Left cardiac atrium (tissue), 2 donors: ENCODE results near the gene UBQLNL. TPM values are rescaled to one million over a fixed set of nuclear protein-coding genes. Genes with fewer than 3 reads are reported as not detected.

Experiments used
- total RNA-seq, 2 donors: library from RNA; stranded (reverse); fragmentation: NEBNext Ultra II Directional; extraction: Animal tissue kit (Norgen Biotek cat#: 25700); gene quantifications; one replicate each; pipeline ENCODE4 v1.2.1, GENCODE V29; 2021
- donor health status: DM: no; HTN: yes; CAD: no; lungs with severe emphysema.
- donor health status: DM: yes; HTN: yes; CAD: no.

The UBQLNL gene
- total RNA-seq, 2 donors from 2014 or later: 0.12 to 0.16 TPM

Other genes starting within 250 kb of the UBQLNL start
- not detected for gene HBE1, start 246.8 kb downstream of the UBQLNL start, total RNA-seq
- not detected for gene OR51B4, start 214.8 kb downstream of the UBQLNL start, total RNA-seq
- gene OR51B2, start 192.4 kb downstream of the UBQLNL start, total RNA-seq: not detected
- gene OR51B5, start 173.2 kb downstream of the UBQLNL start, total RNA-seq: not detected
- not detected for gene OR51B6, start 165.2 kb downstream of the UBQLNL start, total RNA-seq
- gene OR51M1, start 132.9 kb downstream of the UBQLNL start, total RNA-seq: not detected
- gene OR51Q1, start 94.6 kb downstream of the UBQLNL start, total RNA-seq: not detected
- not detected for gene OR51I1, start 75.2 kb downstream of the UBQLNL start, total RNA-seq
- gene OR51I2, start 67.4 kb downstream of the UBQLNL start, total RNA-seq: not detected
- gene OR52D1, start 28.0 kb downstream of the UBQLNL start, total RNA-seq: not detected
- gene UBQLN3, start 6.7 kb downstream of the UBQLNL start, total RNA-seq: under 1 TPM; 0.13 to 0.15 TPM
- gene OR52H1, start 31.8 kb upstream of the UBQLNL start, total RNA-seq: not detected
- gene OR52B6, start 64.2 kb upstream of the UBQLNL start, total RNA-seq: not detected
- gene TRIM6, start 79.9 kb upstream of the UBQLNL start, total RNA-seq: 1 to 10 TPM; 1.1 to 1.2 TPM
- gene TRIM34, start 108.3 kb upstream of the UBQLNL start, total RNA-seq: 1 to 10 TPM; 2.3 to 3.4 TPM
- gene TRIM5, start 168.4 kb upstream of the UBQLNL start, total RNA-seq: 10 to 100 TPM; 14.2 to 14.8 TPM
- 10 to 100 TPM; 29.6 to 33.7 TPM for gene TRIM22, start 173.1 kb upstream of the UBQLNL start, total RNA-seq
- gene OR56B1, start 219.7 kb upstream of the UBQLNL start, total RNA-seq: not detected
- not detected for gene OR52N4, start 237.5 kb upstream of the UBQLNL start, total RNA-seq